DMS79 (cell line): ENCODE results near the gene A1CF.

ENCODE experiments used
- DNase-seq: peaks from one replicate; lab custom pipeline; 2025; lab: John Stamatoyannopoulos, UW

The A1CF gene

GRCh38 chr10:50861370-50861769 lies 24.1 kb downstream of the A1CF start:
- no peak for DNase-seq

GRCh38 chr10:50857579-50857978 lies 27.8 kb downstream of the A1CF start:
- no peak for DNase-seq

- no peak for DNase-seq
Observed at GRCh38 chr10:50855461-50855860, 30.0 kb downstream of the A1CF start.

GRCh38 chr10:50855015-50855414 lies 30.4 kb downstream of the A1CF start:
- no peak for DNase-seq

GRCh38 chr10:50853557-50853956 lies 31.9 kb downstream of the A1CF start:
- no peak for DNase-seq

- DNase-seq: no peak
Observed at GRCh38 chr10:50851884-50852671, 33.3 kb downstream of the A1CF start.

- no peak for DNase-seq
Observed at GRCh38 chr10:50850578-50851230, 34.7 kb downstream of the A1CF start.

- no peak for DNase-seq
Observed at GRCh38 chr10:50846753-50847152, 38.7 kb downstream of the A1CF start.

GRCh38 chr10:50837095-50837494 lies 48.3 kb downstream of the A1CF start:
- no peak for DNase-seq

- DNase-seq: no peak
Observed at GRCh38 chr10:50832171-50832751, 53.2 kb downstream of the A1CF start.

GRCh38 chr10:50830066-50830465 lies 55.4 kb downstream of the A1CF start:
- DNase-seq: no peak

GRCh38 chr10:50824782-50825181 lies 60.6 kb downstream of the A1CF start:
- no peak for DNase-seq

- no peak for DNase-seq
Observed at GRCh38 chr10:50823789-50824188, 61.6 kb downstream of the A1CF start.

GRCh38 chr10:50809596-50809995 lies 75.8 kb downstream of the A1CF start:
- no peak for DNase-seq

- DNase-seq: no peak
Observed at GRCh38 chr10:50807851-50808776, 77.3 kb downstream of the A1CF start.

GRCh38 chr10:50805981-50806622 lies 79.3 kb downstream of the A1CF start:
- no peak for DNase-seq

GRCh38 chr10:50799595-50799994 lies 85.8 kb downstream of the A1CF start:
- no peak for DNase-seq

- DNase-seq: no peak
Observed at GRCh38 chr10:50798297-50798696, 87.1 kb downstream of the A1CF start.

GRCh38 chr10:50796693-50797092 lies 88.7 kb downstream of the A1CF start:
- DNase-seq: no peak

- no peak for DNase-seq
Observed at GRCh38 chr10:50794490-50794889, 90.9 kb downstream of the A1CF start.
